Esophagus muscularis mucosa (tissue), 4 donors: ENCODE results near the gene CCDC78.

ENCODE experiments used
- EP300 ChIP-seq: sonication (generic); formaldehyde crosslinking; IDR thresholded peaks from one replicate; pipeline ENCODE4 v1.6.1; 2017; ENCODE audit warnings: antibody characterized with exemption
- POLR2A ChIP-seq: fragments of 450-650 bp; IDR thresholded peaks from one replicate; pipeline ENCODE4 v1.6.1; 2017; ENCODE audit warnings: antibody characterized with exemption, moderate library complexity, mild to moderate bottlenecking, low read depth
- TF ChIP-seq, protein P1 (sequence below), 3 experiments: fragments of 200-600 bp in 2 of 3; fragments of 450-650 bp in 1 of 3; sonication (generic) in 2 of 3; IDR thresholded peaks; one replicate each; pipeline ENCODE4 v1.5.1; 2017 to 2019; ENCODE audit warnings: antibody characterized with exemption in 3 of 3, mild to moderate bottlenecking in 2 of 3, moderate library complexity in 1 of 3

DNA sequence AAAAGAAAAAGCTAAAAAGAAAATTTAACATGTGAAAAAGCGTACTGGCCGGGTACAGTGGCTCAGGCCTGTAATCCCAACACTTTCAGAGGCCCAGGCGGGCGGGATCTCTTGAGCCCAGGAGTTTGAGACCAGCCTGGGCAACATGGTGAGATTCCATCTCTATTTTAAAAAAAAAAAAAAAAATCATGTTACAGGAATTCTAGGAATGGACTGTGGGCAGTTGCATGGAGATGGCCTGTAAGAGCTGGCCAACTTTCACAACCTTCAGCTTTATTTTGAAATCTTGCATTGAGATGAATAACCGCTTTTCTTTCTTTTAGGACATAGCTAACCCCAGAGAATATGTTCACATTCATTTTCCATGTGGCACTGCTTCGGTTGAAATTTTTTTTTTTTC lies 22.8 kb upstream of the CCDC78 start:
- TF ChIP-seq, protein P1, sequence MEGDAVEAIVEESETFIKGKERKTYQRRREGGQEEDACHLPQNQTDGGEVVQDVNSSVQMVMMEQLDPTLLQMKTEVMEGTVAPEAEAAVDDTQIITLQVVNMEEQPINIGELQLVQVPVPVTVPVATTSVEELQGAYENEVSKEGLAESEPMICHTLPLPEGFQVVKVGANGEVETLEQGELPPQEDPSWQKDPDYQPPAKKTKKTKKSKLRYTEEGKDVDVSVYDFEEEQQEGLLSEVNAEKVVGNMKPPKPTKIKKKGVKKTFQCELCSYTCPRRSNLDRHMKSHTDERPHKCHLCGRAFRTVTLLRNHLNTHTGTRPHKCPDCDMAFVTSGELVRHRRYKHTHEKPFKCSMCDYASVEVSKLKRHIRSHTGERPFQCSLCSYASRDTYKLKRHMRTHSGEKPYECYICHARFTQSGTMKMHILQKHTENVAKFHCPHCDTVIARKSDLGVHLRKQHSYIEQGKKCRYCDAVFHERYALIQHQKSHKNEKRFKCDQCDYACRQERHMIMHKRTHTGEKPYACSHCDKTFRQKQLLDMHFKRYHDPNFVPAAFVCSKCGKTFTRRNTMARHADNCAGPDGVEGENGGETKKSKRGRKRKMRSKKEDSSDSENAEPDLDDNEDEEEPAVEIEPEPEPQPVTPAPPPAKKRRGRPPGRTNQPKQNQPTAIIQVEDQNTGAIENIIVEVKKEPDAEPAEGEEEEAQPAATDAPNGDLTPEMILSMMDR (IDR thresholded peaks at IDR 0.05), result no peak
- TF ChIP-seq POLR2A (no peak), EP300 (no peak)
